ENCODE data around the gene LRFN4.

LRFN4 gene

DNA sequence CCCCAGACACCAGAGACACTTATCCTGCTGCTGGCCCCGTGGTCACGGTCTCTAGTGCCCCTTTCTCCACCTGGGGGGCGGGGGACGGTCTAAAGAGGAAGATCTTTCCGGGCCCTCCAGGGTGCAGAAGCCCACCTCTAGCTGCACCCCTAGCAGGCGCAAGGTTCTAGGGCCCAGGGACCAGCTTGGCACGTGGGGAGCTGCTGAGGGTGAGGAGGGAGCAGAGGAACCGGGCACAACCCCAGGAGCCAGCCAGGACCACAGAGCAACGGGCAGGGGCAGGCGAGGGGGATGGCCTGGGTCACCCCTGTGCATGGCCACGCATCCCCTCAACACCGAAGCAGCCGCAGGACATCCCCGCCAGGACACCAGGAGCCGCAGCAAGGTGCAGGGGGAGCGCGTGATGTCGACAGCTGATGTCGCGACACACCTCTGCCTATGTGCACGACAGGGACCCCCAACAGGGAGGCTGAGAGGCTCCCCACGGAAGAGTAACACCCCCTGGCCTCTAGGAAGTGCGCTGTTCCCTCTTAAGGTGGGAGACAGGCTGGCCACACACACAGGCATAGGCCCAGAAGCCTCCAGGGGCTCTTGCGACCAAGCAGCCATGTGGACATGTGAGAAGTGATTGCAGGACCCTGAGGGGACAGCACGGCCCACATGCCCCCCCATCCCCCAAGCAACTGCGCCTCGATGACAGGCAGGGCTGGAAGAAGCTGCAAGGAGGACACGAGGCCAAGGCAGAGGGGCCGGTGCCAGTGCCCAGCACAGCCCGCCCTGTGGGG lies 5.1 kb downstream of the LRFN4 start:
- Histone ChIP-seq H3K4me3 (ENCODE audit: low read depth, low read length) (no peak overlapping the region), H3K36me3 (replicated peaks) (peaks cover 18% of the 10 kb centered on the region), H3K27me3 (replicated peaks) (no peaks in the 10 kb centered on the region), H3K27ac (no peak overlapping the region)
- TF ChIP-seq, protein P1, sequence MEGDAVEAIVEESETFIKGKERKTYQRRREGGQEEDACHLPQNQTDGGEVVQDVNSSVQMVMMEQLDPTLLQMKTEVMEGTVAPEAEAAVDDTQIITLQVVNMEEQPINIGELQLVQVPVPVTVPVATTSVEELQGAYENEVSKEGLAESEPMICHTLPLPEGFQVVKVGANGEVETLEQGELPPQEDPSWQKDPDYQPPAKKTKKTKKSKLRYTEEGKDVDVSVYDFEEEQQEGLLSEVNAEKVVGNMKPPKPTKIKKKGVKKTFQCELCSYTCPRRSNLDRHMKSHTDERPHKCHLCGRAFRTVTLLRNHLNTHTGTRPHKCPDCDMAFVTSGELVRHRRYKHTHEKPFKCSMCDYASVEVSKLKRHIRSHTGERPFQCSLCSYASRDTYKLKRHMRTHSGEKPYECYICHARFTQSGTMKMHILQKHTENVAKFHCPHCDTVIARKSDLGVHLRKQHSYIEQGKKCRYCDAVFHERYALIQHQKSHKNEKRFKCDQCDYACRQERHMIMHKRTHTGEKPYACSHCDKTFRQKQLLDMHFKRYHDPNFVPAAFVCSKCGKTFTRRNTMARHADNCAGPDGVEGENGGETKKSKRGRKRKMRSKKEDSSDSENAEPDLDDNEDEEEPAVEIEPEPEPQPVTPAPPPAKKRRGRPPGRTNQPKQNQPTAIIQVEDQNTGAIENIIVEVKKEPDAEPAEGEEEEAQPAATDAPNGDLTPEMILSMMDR (IDR thresholded peaks at IDR 0.05; ENCODE audit: low read depth, low read length, missing control alignments), result no peak
- no peak for DNase-seq
- in situ Hi-C loops (cut with HindIII; ENCODE audit: low pct_ligation_motif_present, low sequenced_read_pairs), result no loop called here

DNA sequence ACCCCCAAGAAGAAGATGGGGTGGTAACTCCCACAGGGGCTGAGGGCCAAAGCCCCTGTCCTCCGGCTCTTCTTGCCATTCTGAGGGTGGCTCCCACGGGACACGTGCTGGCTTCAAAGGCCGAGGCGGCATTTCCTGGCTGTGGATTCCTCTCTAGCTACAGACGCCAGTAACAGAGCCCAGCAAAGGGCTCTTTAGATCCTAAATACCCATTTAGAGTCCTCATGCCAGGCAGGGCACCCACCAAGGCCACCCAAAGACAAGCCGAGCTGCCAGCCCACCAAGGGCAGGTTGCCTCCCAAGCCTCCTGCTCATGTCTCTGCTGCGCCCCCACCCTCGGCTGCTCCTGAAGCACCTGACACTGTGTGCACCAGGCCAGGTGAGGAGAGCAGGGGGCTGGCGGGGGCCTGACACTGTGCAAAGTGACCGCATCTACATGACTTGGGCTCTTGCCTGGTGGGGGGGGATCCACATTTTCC lies 5.7 kb downstream of the LRFN4 start:
- H3K4me3 ChIP-seq (ENCODE audit: low read depth, low read length), result no peak overlapping the region
- in situ Hi-C loops (cut with HindIII; ENCODE audit: low pct_ligation_motif_present, low sequenced_read_pairs), result no loop called here
- no peaks in the 10 kb centered on the region for H3K27me3 ChIP-seq (replicated peaks)
- no peak for DNase-seq
- peaks cover 18% of the 10 kb centered on the region for H3K36me3 ChIP-seq (replicated peaks)
- TF ChIP-seq, protein P1 (IDR thresholded peaks at IDR 0.05; ENCODE audit: low read depth, low read length, missing control alignments), result no peak
- no peak overlapping the region for H3K27ac ChIP-seq

DNA sequence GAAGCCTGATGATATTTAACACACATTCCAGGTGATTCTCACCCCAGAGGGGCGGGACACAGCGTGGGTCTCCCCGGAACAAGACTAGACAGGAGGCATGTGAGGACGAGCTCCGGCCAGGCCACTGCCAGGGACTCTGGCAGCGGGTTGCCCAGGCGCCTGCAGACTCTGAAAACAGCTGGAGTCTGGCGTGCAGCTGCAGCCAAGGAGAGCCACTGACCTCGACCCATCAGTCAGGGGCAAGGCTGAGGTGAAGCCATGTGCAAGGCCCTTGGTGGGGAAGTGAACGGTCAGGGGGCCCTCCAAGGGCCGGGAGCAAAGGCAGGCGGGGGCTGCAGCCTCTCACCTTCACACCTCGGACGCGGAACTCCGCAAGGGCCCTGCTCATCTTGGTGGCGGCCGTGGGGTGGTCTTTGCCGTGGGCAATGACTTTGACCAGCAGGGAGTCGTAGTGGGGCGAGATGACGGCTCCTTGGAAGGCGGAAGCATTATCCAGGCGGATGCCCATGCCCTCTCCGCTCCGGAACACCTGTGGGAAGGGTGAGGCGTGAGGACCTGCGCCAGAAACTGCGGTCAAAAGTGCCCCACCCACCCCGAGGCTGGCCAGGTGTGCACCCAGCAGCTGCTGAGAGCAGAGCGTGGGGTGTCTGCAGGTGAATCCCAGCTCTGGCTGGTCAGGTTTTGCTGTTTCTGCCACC lies 6.7 kb downstream of the LRFN4 start:
- no peak overlapping the region for H3K4me3 ChIP-seq (ENCODE audit: low read depth, low read length)
- peaks cover 9% of the 10 kb centered on the region for H3K36me3 ChIP-seq (replicated peaks)
- H3K27me3 ChIP-seq (replicated peaks), result no peaks in the 10 kb centered on the region
- DNase-seq, result no peak
- no peak overlapping the region for H3K27ac ChIP-seq
- in situ Hi-C loops (cut with HindIII; ENCODE audit: low pct_ligation_motif_present, low sequenced_read_pairs), result no loop called here
- TF ChIP-seq, protein P1 (IDR thresholded peaks at IDR 0.05; ENCODE audit: low read depth, low read length, missing control alignments), result no peak

DNA sequence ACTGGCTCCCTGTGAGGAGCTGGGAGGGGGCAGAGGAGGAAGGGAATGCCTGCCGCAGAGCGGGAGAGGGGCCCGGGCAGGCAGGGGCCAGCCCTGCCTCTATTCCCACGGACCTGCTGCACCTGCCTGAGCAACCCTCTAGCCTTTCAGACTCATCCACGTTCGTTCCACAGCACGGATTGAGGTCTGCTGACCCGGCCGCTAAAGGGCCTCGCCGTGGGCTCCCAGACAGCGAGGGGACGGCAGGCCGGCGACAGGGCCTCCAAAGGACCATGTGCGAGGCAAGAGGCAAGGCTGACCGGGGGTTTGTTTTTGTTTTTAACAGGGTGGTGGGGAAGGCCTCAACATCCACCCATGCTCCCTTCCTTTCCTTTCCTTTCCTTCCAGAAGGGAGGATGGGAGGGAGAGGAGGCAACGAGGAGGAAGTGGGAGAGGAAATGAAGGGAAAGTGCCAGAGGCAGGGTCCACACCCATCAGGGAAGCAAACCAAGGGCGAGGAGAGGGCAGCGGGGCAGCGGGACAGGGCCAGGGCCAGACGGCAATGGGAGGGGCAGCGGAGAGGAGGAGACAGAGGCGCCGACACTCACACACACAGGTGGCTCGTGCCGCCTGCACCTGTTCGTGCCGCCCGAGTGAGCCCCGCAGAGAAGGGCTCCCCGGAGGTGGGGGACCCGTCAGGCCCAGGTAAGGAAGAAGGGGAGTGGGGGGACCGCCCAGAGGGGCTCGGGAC lies 7.5 kb downstream of the LRFN4 start:
- in situ Hi-C loops (cut with HindIII; ENCODE audit: low pct_ligation_motif_present, low sequenced_read_pairs), result no loop called here
- H3K27me3 ChIP-seq (replicated peaks), result no peaks in the 10 kb centered on the region
- peaks cover 6% of the 10 kb centered on the region for H3K36me3 ChIP-seq (replicated peaks)
- no peak overlapping the region for H3K27ac ChIP-seq
- TF ChIP-seq, protein P1 (IDR thresholded peaks at IDR 0.05; ENCODE audit: low read depth, low read length, missing control alignments), result no peak
- no peak for DNase-seq
- H3K4me3 ChIP-seq (ENCODE audit: low read depth, low read length), result no peak overlapping the region

DNA sequence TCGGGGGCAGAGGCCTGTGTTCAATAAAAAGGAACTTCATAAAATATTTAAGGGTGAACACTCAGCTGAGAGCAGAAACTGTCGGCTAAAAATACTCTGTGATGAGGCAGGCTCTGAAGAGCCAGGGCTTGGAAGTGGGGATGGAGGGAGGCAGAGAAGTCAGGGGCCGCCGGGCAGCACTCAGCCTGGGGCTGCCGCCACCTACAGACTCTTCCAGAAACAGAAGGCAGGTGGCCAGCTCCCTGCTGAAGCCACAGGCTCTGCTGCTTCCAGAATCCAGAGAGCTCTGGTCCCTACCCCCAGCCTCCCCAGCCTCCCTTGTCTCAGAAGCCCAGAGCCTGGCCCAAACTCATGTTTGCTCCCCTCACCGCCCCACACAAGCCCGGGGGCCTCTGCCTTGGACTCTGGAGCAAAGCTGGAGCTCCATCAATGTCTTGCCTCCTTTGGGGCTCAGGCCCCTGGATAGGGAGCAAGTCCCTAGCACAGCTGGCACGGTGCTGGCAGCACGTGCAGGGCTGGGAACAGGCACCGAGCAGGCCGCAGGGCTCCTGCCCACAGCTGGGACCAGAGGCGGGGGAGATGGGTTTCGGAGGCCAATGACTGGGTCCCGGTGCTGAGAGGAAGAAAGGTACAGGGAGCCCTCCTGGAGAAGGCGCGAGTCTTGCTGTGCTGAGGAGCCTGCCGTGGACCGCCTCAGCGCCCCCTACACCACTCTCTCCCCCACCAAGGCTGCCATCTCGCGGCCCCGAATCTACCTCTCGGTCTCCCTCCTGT lies 8.2 kb downstream of the LRFN4 start:
- in situ Hi-C loops (cut with HindIII; ENCODE audit: low pct_ligation_motif_present, low sequenced_read_pairs), result no loop called here
- no peaks in the 10 kb centered on the region for H3K27me3 ChIP-seq (replicated peaks)
- no peak overlapping the region for H3K27ac ChIP-seq
- no peak overlapping the region for H3K4me3 ChIP-seq (ENCODE audit: low read depth, low read length)
- no peak for DNase-seq
- TF ChIP-seq, protein P1 (IDR thresholded peaks at IDR 0.05; ENCODE audit: low read depth, low read length, missing control alignments), result no peak
- H3K36me3 ChIP-seq (replicated peaks), result peaks cover 5% of the 10 kb centered on the region
